Kidney (tissue), 14 donors: ENCODE results near the gene BTK. TPM values are rescaled to one million over a fixed set of nuclear protein-coding genes. Genes with fewer than 3 reads are reported as not detected.

ENCODE experiments used
- DNase-seq, 5 donors: peaks; one replicate each; pipeline ENCODE4 v3.0.0-alpha.2; 2013 to 2020
- FAIRE-seq: peaks from 2 replicates; lab custom pipeline; 2012; peaks lifted over from hg19 to GRCh38; lab: Jason Lieb, UNC
- H3K27ac ChIP-seq, 2 donors: one replicate each; pipeline ENCODE4 v1.7.0; 2013; ENCODE audit warnings: low read depth in 2 of 2, low read length in 2 of 2, inconsistent platforms in 1 of 2
- H3K27me3 ChIP-seq: one replicate; pipeline ENCODE4 v1.7.1; 2013; ENCODE audit warnings: low read length, inconsistent platforms; ENCODE audit not compliant: control insufficient read depth, insufficient read depth
- H3K36me3 ChIP-seq, 3 donors: one replicate each; pipeline versions ENCODE4 v1.7.0 to v1.7.1; 2013; ENCODE audit warnings: low read length in 3 of 3, control low read depth in 1 of 3, inconsistent platforms in 1 of 3; ENCODE audit not compliant: insufficient read depth in 3 of 3, control insufficient read depth in 2 of 3
- H3K4me1 ChIP-seq, 3 donors: one replicate each; pipeline versions ENCODE4 v1.7.0 to v1.7.1; 2013; ENCODE audit warnings: low read length in 3 of 3, inconsistent platforms in 1 of 3, low read depth in 1 of 3; ENCODE audit not compliant: control insufficient read depth in 2 of 3, insufficient read depth in 2 of 3
- H3K4me3 ChIP-seq, 3 donors: one replicate each; pipeline versions ENCODE4 v1.7.0 to v1.8.1; 2013; ENCODE audit warnings: low read length in 3 of 3, control low read depth in 1 of 3, inconsistent platforms in 1 of 3
- H3K9ac ChIP-seq, 3 donors: one replicate each; pipeline versions ENCODE4 v1.7.0 to v1.7.1; 2013; ENCODE audit warnings: low read length in 3 of 3, control low read depth in 1 of 3, inconsistent platforms in 1 of 3
- H3K9me3 ChIP-seq, 3 donors: one replicate each; pipeline versions ENCODE4 v1.7.0 to v1.7.1; 2013; ENCODE audit warnings: low read length in 3 of 3, control low read depth in 1 of 3, inconsistent platforms in 1 of 3; ENCODE audit not compliant: control insufficient read depth in 2 of 3, insufficient read depth in 1 of 3
- intact Hi-C: fragments of 100-400 bp; cut with DNase I; formaldehyde crosslinking; loops from one replicate; pipeline ENCODE4 v1.11.1; 2022
- polyA plus RNA-seq: library from polyadenylated mRNA; stranded (reverse); fragments of 350-450 nt; fragmentation: Illumina TruSeq; extraction: RNeasy Lipid Tissue Mini Kit (QIAGEN cat#74804); gene quantifications from one replicate; pipeline ENCODE4 v1.2.3, GENCODE V29; 2014; ENCODE audit warnings: low read depth, low replicate concordance; ENCODE audit not compliant: insufficient read depth
- total RNA-seq: library from RNA; stranded (reverse); fragmentation: NEBNext Ultra II Directional; extraction: Animal tissue kit (Norgen Biotek cat#: 25700); gene quantifications from one replicate; pipeline ENCODE4 v1.2.1, GENCODE V29; 2021
- TF ChIP-seq, protein P1 (sequence below): IDR thresholded peaks from 3 replicates; pipeline ENCODE4 v1.5.1; 2012; ENCODE audit warnings: mild to moderate bottlenecking, moderate library complexity, borderline replicate concordance; ENCODE audit not compliant: insufficient read depth; ENCODE audit errors: extremely low read depth
- donor health status: control.
- donor health status: control.
- donor health status: control.
- donor health status: control.
- donor health status: control.
- donor health status: DM: yes; HTN: yes; CAD: no.
- donor health status: Normal renal cell carcinoma (clear cell type).

BTK gene
- total and polyA plus RNA-seq, 2 donors from 2014 or later = 0.77 to 13.9 TPM

DNA sequence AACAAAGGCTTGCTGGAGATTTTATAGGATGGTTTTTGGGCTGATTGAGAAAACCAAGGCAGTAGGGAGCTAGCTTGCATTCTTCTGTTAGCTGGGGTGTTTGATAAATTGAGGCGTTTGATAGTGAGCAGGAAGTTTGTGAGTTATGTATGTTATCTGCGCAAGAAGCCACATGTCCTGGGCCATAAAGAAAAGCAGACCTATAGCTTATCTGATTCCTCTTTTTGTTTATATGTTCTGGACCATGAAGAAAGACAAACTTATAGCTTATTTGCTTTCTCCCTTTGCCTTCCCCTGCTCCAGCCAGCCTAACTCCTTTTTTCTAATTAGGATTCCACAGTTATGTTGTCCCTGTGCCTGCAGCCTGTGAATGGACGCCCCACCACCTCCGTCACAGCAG lies 31.2 kb upstream of the BTK start:
- Histone ChIP-seq H3K4me1 (peaks cover 2 to 6% (median 3%) of the 10 kb centered on the region in 3 donors), H3K9ac (no peak overlapping the region)
- intact Hi-C loops = no loop called here

DNA sequence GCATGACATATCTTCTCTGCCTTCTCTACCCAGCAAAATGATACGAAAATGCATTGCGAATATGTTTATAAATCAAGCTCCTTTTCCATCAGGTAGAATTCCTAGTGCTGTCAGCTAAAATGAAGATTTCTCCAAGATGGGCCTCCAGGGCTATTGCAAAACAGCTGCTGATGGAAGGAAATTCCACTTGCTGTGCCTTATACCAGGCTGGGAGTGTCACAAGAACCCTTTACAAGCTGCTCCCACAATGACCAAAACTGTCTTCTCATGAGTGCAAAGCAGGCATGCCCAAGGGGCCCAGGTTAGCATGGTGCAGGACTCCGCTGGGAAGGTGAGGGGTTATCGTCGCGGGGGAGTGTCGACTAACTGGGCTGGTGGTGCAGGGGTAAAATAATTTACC lies 30.7 kb upstream of the BTK start:
- DNase-seq (no peak), FAIRE-seq (no peak)
- H3K27me3 ChIP-seq = no peaks in the 10 kb centered on the region
- no peaks in the 10 kb centered on the region for H3K9me3 ChIP-seq
- peaks cover 2 to 6% (median 3%) of the 10 kb centered on the region in 3 donors for H3K4me1 ChIP-seq
- H3K36me3 ChIP-seq = peaks cover 0 to 18% (median 0%) of the 10 kb centered on the region in 3 donors
- intact Hi-C loops = no loop called here
- no peak overlapping the region for H3K4me3 ChIP-seq
- H3K9ac ChIP-seq = no peak overlapping the region
- no peak overlapping the region for H3K27ac ChIP-seq
- TF ChIP-seq, protein P1, sequence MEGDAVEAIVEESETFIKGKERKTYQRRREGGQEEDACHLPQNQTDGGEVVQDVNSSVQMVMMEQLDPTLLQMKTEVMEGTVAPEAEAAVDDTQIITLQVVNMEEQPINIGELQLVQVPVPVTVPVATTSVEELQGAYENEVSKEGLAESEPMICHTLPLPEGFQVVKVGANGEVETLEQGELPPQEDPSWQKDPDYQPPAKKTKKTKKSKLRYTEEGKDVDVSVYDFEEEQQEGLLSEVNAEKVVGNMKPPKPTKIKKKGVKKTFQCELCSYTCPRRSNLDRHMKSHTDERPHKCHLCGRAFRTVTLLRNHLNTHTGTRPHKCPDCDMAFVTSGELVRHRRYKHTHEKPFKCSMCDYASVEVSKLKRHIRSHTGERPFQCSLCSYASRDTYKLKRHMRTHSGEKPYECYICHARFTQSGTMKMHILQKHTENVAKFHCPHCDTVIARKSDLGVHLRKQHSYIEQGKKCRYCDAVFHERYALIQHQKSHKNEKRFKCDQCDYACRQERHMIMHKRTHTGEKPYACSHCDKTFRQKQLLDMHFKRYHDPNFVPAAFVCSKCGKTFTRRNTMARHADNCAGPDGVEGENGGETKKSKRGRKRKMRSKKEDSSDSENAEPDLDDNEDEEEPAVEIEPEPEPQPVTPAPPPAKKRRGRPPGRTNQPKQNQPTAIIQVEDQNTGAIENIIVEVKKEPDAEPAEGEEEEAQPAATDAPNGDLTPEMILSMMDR = no peak

More for the DNA sequence above, 31.2 kb upstream of the BTK start:
- Histone ChIP-seq H3K36me3 (peaks cover 0 to 13% (median 0%) of the 10 kb centered on the region in 3 donors), H3K4me3 (no peak overlapping the region), H3K27ac (no peak overlapping the region), H3K9me3 (no peaks in the 10 kb centered on the region), H3K27me3 (no peaks in the 10 kb centered on the region)
- no peak for FAIRE-seq
- TF ChIP-seq, protein P1 = no peak
- peak in 1 of 5 donors; percentile 27 for DNase-seq

DNA sequence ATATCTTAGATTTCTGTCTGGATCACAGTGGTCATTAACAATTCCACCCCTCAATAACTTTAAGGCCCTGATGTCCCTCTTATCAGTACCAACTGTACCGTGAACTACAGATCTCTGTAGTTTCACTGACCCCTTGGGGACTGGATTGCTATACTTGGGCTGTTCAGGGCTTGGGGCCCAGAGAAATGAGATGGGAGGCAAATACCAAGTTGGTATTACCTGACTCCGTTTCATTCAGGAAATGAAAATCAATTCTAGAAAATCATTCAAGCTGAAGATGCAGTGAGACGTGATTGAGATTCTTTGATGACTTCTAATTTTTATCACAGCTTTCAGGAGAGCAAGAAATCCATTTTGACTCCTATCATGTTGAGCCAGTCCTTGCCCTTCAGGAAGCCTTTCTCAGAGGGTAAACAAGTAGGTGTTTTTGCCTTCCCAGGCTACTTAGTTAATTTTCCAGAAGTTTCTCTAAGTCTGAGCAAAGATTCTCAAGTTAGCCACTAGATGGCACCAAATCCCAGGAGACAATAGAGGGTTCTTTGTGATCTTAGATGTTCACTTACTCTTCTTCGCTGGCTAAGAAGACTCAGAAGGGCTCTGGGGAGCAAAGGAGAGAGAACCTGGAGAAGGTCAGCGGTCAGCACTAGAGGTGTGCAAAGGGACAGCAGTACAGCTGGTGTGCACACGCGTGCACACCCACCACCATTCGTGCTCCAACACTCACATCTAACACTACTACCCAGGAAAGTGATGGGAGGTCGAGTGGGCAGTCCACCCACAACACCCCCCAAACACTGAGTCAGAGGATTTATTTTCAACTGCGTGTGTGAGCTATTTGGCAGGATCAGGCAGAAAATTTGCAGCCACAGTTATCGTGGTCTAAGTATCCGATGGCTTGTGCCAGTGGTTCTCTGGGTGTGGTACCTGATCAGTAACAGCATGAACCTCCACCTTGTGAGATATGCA lies 29.5 kb upstream of the BTK start:
- H3K4me3 ChIP-seq = no peak overlapping the region
- intact Hi-C loops = no loop called here
- DNase-seq (peak in 3 of 5 donors; percentile 35 to 88 (median 75)), FAIRE-seq (peak; percentile 45)
- TF ChIP-seq, protein P1 = peak; percentile 49
- H3K4me1 ChIP-seq = peaks cover 2 to 6% (median 3%) of the 10 kb centered on the region in 3 donors
- peak overlapping the region in 2 of 3 donors; percentile 24 to 63 for H3K9ac ChIP-seq
- peaks cover 0 to 18% (median 0%) of the 10 kb centered on the region in 3 donors for H3K36me3 ChIP-seq
- H3K9me3 ChIP-seq = no peaks in the 10 kb centered on the region
- H3K27me3 ChIP-seq = no peaks in the 10 kb centered on the region
- peak overlapping the region; percentile 84 to 93 for H3K27ac ChIP-seq
